MCF 10A (cell line): ENCODE data around the gene SYCP2L. TPM values are rescaled to one million over a fixed set of nuclear protein-coding genes. Genes with fewer than 3 reads are reported as not detected.
A peak's percentile ranks its signal among the peaks of the same experiment; 100 is the strongest.

ENCODE experiments used
- BruUV-seq: library from RNA; stranded (reverse); fragments of 400-500 nt; replicated peaks from 2 replicates; lab custom pipeline; 2021; lab: Mats Ljungman, UMichigan
- CTCF ChIA-PET: fragments of 300-600 bp; sonication (Branson Sonifier 250); formaldehyde crosslinking; extraction: SDS; loops from one replicate; lab custom pipeline; 2021; ENCODE audit warnings: antibody characterized with exemption, inconsistent platforms; lab: Yijun Ruan, JAX
- POLR2A ChIA-PET: fragments of 300-600, 350-650 bp; sonication (Branson Sonifier 250); formaldehyde crosslinking; extraction: SDS; loops from one replicate; lab custom pipeline; 2020; ENCODE audit warnings: antibody characterized with exemption, inconsistent platforms; lab: Yijun Ruan, JAX
- DNase-seq: peaks from one replicate; pipeline ENCODE4 v3.0.0-alpha.2; 2018; ENCODE audit not compliant: unreplicated experiment
- H3K27ac Mint-ChIP-seq: one replicate; pipeline ENCODE4 v1.8.0; 2022; ENCODE audit warnings: mild to moderate bottlenecking, low read depth, mixed read lengths; ENCODE audit not compliant: unreplicated experiment
- H3K27me3 Mint-ChIP-seq: one replicate; pipeline ENCODE4 v1.8.0; 2022; ENCODE audit warnings: mixed read lengths; ENCODE audit not compliant: insufficient read depth, unreplicated experiment
- H3K36me3 Mint-ChIP-seq: one replicate; pipeline ENCODE4 v1.8.0; 2022; ENCODE audit warnings: mild to moderate bottlenecking, moderate library complexity, mixed read lengths; ENCODE audit not compliant: insufficient read depth, unreplicated experiment
- H3K4me1 Mint-ChIP-seq: one replicate; pipeline ENCODE4 v1.8.0; 2022; ENCODE audit warnings: mixed read lengths; ENCODE audit not compliant: insufficient read depth, unreplicated experiment
- H3K4me3 Mint-ChIP-seq: one replicate; pipeline ENCODE4 v1.8.0; 2022; ENCODE audit warnings: mild to moderate bottlenecking, moderate library complexity, mixed read lengths; ENCODE audit not compliant: unreplicated experiment
- H3K9me3 Mint-ChIP-seq: one replicate; pipeline ENCODE4 v1.8.0; 2022; ENCODE audit warnings: mixed read lengths; ENCODE audit not compliant: unreplicated experiment
- CTCF ChIP-seq: fragments of 200-600 bp; IDR thresholded peaks from one replicate; pipeline ENCODE4 v1.8.0; 2022; ENCODE audit warnings: antibody characterized with exemption, mild to moderate bottlenecking; ENCODE audit not compliant: unreplicated experiment
- intact Hi-C: fragments of 100-400 bp; cut with micrococcal nuclease; formaldehyde crosslinking; loops from 2 replicates; pipeline ENCODE4 v1.14.1; 2022
- total RNA-seq: library from RNA; stranded (reverse); gene quantifications from 2 replicates; pipeline ENCODE4 v1.2.3, GENCODE V29; 2022

Gene SYCP2L
- total RNA-seq, 1 experiment from 2014 or later, result not detected

DNA sequence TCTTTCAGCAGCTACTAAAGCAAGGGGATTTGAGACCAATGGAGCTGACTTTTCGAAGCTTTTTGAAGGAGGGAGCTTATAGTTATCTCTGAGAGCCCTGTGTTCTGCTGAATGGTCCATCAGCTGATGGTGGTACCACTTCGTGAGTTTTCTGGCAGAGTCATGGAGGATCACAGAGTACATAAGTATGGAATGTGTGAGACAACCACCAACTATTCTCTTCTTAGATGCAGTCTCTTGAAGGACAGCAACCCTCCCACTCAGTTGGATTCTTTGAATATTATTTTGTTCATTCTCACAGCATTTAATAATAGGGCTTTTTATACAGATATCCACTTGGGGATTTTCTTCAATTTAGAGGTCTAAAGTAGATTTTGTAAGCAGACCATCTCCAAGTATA, 81.9 kb downstream of the SYCP2L start:
- Mint-ChIP-seq H3K9me3 (peaks cover 10% of the 10 kb centered on the region), H3K27me3 (no peaks in the 10 kb centered on the region), H3K27ac (no peak overlapping the region), H3K4me3 (no peak overlapping the region), H3K4me1 (no peaks in the 10 kb centered on the region), H3K36me3 (no peaks in the 10 kb centered on the region)
- ChIA-PET POLR2A (interaction anchor here (1.2 kb wide), 1 partner anchor 46 kb away, joined by 3 read pairs; no protein-coding TSS in a partner anchor), CTCF (interaction anchor here (1.0 to 1.3 kb wide), 2 partner anchors 12 to 15 kb away, joined by 3 to 5 read pairs; no protein-coding TSS in a partner anchor)
- no peak for DNase-seq
- BruUV-seq, result no TSS peak
- intact Hi-C loops, result no loop called here
- TF ChIP-seq CTCF, result no peak

DNA sequence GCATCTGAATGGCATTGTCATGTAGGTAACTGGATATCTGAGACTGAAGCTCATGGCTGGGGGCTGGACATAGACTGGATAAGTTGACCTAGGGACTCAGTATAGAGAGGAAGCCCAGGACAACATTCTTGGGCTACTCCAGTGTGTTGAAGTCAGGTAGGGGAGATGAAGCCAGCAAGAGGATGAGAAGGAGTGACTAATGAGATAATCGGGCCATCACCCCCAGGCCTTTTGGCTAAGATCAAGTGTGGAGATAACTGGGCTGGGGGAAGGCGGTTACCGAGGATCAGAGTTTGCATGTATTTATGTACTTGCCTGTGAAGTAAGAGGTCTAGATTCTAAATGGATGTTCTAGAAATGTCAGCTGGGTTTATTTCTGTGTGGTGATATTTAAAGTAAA, 83.9 kb downstream of the SYCP2L start:
- intact Hi-C loops, result no loop called here
- TF ChIP-seq CTCF, result no peak
- peak; percentile 16 for DNase-seq
- Mint-ChIP-seq H3K4me3 (no peak overlapping the region), H3K27ac (no peak overlapping the region), H3K4me1 (no peaks in the 10 kb centered on the region), H3K9me3 (no peaks in the 10 kb centered on the region), H3K27me3 (no peaks in the 10 kb centered on the region), H3K36me3 (no peaks in the 10 kb centered on the region)
- BruUV-seq, result no TSS peak
- POLR2A ChIA-PET, result no interaction called here
- CTCF ChIA-PET, result interaction anchor here (1.3 to 1.4 kb wide), 2 partner anchors 17 to 19 kb away, joined by 3 read pairs; no protein-coding TSS in a partner anchor

DNA sequence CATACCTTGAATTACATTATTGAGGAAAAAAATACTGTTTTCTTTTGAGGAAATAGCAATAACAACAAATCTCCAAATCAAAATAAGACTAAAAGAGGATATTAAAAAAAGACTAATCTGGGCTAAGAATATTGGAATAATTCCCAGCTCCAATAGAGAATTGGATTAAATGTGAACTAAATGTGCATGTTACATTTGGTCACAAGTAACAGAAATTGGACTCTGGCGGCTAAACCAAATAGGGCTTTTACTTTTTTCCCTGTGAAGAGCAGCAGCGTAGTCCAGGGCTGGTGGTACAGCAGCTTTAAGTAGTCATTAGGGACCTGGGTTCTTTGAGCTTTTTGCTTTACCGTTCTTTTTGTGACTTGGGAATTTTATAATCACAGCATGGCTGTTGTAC, 85.3 kb downstream of the SYCP2L start:
- no peak for TF ChIP-seq CTCF
- Mint-ChIP-seq H3K27me3 (no peaks in the 10 kb centered on the region), H3K9me3 (no peaks in the 10 kb centered on the region), H3K36me3 (no peaks in the 10 kb centered on the region), H3K4me1 (no peaks in the 10 kb centered on the region), H3K4me3 (no peak overlapping the region), H3K27ac (no peak overlapping the region)
- intact Hi-C loops, result no loop called here
- ChIA-PET CTCF (no interaction called here), POLR2A (no interaction called here)
- BruUV-seq, result no TSS peak
- no peak for DNase-seq

GRCh38 chr6:10976571-10976970, 89.7 kb downstream of the SYCP2L start:
- Mint-ChIP-seq H3K4me1 (no peaks in the 10 kb centered on the region), H3K4me3 (no peak overlapping the region), H3K27me3 (no peaks in the 10 kb centered on the region), H3K36me3 (no peaks in the 10 kb centered on the region), H3K27ac (no peak overlapping the region), H3K9me3 (no peaks in the 10 kb centered on the region)
- ChIA-PET CTCF (interaction anchor here (0.8 kb wide), 1 partner anchor 93 kb away, joined by 4 read pairs; no protein-coding TSS in a partner anchor), POLR2A (interaction anchor here (1.0 kb wide), 1 partner anchor 14 kb away, joined by 3 read pairs; no protein-coding TSS in a partner anchor)
- TF ChIP-seq CTCF, result no peak
- no TSS peak for BruUV-seq
- intact Hi-C loops, result no loop called here
- no peak for DNase-seq
